A204.1 (cell line): ENCODE data around the gene DUSP2.
"Not testable (repeated sequence)": the region's sequence is repeated elsewhere in the genome, so short reads cannot be mapped to it uniquely, and the experiment has no call there.

Source experiments
- FAIRE-seq: peaks from 2 replicates; lab custom pipeline; 2012; peaks lifted over from hg19 to GRCh38; lab: Jason Lieb, UNC

DUSP2 gene

DNA sequence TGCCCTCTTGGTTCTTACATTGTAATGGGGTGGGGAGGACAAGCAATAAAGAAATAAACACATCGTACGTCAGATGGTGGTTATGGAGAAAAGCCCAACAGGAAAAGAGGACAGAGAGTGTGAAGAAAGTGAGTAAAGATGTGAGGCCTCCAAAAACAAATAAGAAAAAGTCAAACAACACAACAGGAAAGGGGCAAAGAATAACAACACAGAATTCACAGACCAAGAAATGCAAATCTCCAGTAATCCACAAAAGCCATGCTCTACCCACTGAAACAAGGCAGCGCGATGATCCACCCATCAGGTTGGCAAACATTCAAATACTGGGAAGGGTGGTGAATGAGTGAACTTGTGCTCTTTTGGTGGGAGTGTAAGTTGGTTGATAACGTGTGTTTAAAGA, 16.7 kb upstream of the DUSP2 start:
- no peak for FAIRE-seq

GRCh38 chr2:96160366-96160765, 15.1 kb upstream of the DUSP2 start:
- not testable (repeated sequence) for FAIRE-seq

DNA sequence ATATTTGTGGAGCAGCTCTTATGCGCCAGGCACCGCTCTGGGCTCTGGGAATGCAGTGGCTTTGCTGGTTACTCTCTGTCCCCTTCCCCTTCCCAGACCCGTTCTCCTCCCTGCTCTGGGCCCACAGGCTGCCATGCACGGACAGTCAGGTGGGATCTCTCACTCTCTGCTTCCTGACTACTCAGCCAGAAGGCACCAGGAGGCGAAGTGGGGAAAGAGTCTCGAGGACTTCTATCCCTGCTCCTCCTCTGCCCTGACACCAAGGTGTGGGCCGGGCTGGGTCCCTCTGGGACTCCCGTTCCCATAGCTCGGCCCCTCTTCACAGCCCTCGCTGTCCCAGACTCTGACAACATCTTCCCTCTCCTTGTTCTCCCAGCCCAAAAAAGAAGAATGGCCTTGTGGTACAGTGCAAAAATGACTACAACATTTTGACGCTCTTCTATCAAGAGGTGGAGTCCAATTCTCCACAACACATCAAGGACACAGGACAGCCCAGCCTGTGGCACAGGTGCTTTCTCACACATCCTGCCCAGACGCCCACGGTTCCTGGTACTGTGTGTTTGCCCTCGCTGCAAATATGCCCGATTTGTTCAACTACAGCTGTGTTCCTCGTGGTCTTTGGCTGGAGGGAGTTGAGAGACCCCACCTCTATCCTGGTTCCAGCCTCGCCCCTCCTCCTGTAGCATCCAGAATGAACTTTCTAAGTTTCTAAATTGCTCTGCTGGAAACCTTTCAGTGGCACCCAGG, 14.0 kb upstream of the DUSP2 start:
- no peak for FAIRE-seq

- no peak for FAIRE-seq
Observed at GRCh38 chr2:96158554-96158940, 13.3 kb upstream of the DUSP2 start.

GRCh38 chr2:96157649-96158553, 12.7 kb upstream of the DUSP2 start:
- no peak for FAIRE-seq

DNA sequence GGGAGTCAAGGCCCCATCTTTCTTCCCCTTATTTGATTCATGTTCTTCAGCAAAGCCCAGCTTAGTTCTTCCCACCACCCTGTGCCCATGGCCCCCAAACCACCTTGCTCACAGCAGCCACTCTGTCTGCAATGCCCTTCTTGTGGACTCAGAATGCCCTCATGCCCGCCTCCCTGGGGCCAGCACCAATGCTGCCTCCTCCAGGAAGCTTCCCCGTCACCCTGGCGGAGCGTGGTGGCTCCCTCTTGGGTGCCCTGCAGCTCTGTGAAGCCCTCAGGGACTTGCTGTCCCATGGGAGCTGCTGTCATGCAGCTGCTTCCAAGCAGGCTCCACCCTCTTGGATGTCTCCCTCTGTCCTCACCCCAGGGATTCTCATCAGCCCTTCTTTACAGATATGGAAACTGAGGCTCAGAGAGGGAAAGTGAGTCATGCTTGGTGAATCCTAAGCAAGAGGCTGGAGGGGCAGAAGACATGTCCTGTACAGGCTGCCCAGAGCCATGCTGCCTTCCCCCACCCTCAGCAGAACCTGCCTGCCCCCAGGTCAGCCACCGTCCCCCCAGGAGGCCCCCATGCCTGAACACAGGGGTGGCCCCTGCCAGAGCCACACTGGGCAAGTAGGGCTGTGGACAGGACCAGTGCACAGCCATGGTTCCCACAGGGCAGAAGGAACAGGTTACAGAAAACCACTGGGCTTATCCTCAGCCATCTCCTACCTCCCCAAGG, 11.8 kb upstream of the DUSP2 start:
- FAIRE-seq: no peak

GRCh38 chr2:96156011-96156820, 11.0 kb upstream of the DUSP2 start:
- FAIRE-seq: no peak

- FAIRE-seq: no peak
Observed at GRCh38 chr2:96154506-96155380, 9.5 kb upstream of the DUSP2 start.

- no peak for FAIRE-seq
Observed at GRCh38 chr2:96153991-96154431, 8.8 kb upstream of the DUSP2 start.

DNA sequence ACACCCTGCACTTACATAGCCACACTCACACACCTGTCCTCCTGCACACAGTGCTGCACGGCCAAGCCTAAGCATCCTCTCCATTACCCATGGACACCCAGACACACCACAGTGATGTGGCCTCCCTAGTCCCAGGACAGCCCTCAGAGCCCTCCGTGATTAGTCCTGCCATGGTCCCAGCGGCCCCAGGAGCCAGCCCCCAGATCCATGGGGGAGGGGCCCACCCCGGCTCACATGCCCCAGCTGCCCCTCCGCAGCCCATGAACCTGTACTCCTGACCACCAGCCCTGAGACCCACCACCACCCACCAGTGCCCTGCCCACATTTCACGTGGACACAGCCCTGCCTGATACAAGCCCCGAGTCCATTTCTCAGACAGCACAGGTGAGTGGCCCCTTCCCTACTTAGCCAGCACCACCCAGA, 8.1 kb upstream of the DUSP2 start:
- FAIRE-seq: no peak

DNA sequence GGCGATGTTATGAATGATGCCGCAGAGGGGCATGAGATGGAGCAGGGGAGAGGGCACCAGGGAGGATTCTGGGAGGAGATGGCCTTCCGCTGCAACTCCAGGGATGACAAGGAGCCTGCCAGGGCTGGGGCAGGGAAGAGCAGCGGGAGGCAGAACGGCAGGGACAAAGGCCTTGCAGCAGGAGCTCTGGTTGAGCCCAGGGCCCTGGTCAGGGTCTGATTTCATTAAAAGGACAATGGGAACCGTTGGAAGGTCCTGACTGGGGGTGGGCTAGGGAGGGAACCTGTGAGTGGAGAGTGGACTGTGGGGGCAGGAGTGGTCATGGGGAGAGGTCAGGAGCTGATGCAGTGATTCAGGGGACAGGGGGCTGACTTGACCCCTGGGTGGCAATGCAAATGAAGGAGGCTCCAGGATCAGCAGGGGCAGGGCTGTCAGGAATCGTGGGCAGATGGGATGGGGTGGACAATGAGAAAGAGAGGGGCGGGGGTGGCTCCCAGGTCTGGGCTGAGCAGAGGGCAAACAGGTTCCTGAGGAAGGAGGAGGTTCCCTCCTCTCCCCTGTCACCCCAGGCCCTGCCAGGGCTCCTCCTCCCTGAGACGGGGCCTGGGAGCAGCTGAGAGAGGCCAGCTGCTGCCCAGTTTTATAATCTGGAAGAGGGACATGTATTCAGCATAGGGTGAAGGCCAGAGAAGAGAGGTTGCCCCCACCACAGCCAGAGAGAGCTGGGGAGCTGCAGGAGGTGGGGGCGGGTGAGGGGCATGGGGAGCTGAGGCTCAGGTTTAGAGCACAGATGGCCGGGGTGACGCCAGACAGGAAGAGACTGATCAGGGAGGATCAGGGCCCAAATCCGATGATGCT, 7.3 kb upstream of the DUSP2 start:
- no peak for FAIRE-seq

DNA sequence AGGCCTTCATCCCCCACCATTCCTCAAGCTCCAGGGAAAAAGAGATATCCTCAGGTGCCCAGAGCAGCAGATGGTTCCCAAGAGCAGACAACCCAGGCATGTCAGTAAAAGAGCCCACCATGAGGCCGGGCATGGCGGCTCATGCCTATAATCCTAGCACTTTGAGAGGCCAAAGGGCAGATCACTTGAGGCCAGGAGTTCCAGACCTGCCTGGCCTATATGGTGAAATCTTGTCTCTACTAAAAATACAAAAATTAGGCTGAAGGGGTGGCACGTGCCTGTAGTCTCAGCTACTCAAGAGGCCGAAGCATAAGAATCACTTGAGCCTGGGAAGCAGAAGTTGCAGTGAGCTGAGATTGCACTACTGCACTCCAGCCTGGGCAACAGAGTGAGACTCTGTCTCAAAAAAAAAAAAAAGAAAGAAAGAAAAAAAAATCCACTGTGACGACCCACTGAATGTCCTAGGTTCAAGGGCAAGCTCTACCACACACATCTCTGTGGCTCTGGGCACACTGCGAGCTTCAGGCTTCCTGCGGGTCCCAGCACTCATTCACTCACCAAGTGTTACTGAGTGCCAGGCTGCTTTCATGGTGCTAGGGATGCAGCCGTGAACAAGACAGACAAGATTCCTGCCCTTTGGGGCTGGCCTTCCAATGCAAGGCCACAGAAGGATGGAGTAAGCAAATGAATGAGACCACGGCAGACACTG, 6.5 kb upstream of the DUSP2 start:
- no peak for FAIRE-seq

GRCh38 chr2:96150791-96151594, 5.8 kb upstream of the DUSP2 start:
- FAIRE-seq: no peak

- FAIRE-seq: no peak
Observed at GRCh38 chr2:96150007-96150640, 4.9 kb upstream of the DUSP2 start.

GRCh38 chr2:96148410-96149217, 3.4 kb upstream of the DUSP2 start:
- FAIRE-seq: no peak

- FAIRE-seq: no peak
Observed at GRCh38 chr2:96147593-96148201, 2.5 kb upstream of the DUSP2 start.
